LNCAP (cell line): ENCODE results near the gene FAM131A.

Source experiments
- TF ChIP-seq, protein P1 (sequence below): fragments of 450-650 bp; IDR thresholded peaks from 2 replicates; pipeline ENCODE4 v1.5.1; 2017; ENCODE audit warnings: mild to moderate bottlenecking

FAM131A gene

DNA sequence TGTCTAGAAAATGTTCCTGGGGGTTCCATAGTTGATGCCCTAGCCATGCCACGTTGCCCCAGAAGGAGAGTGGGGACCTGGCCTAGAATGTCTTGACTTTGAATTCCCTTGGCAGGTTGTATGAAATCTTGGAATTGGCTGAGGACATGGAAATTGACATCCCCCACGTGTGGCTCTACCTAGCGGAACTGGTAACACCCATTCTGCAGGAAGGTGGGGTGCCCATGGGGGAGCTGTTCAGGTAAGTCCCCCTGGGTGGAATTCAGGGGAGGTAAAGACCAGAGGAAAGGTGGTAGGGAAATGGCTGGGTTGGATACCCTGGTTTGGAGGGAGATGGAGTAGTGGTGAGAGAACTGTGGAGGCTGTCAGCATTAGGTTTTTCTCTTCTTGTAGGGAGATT, 8.9 kb upstream of the FAM131A start:
- TF ChIP-seq, protein P1, sequence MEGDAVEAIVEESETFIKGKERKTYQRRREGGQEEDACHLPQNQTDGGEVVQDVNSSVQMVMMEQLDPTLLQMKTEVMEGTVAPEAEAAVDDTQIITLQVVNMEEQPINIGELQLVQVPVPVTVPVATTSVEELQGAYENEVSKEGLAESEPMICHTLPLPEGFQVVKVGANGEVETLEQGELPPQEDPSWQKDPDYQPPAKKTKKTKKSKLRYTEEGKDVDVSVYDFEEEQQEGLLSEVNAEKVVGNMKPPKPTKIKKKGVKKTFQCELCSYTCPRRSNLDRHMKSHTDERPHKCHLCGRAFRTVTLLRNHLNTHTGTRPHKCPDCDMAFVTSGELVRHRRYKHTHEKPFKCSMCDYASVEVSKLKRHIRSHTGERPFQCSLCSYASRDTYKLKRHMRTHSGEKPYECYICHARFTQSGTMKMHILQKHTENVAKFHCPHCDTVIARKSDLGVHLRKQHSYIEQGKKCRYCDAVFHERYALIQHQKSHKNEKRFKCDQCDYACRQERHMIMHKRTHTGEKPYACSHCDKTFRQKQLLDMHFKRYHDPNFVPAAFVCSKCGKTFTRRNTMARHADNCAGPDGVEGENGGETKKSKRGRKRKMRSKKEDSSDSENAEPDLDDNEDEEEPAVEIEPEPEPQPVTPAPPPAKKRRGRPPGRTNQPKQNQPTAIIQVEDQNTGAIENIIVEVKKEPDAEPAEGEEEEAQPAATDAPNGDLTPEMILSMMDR = no peak

DNA sequence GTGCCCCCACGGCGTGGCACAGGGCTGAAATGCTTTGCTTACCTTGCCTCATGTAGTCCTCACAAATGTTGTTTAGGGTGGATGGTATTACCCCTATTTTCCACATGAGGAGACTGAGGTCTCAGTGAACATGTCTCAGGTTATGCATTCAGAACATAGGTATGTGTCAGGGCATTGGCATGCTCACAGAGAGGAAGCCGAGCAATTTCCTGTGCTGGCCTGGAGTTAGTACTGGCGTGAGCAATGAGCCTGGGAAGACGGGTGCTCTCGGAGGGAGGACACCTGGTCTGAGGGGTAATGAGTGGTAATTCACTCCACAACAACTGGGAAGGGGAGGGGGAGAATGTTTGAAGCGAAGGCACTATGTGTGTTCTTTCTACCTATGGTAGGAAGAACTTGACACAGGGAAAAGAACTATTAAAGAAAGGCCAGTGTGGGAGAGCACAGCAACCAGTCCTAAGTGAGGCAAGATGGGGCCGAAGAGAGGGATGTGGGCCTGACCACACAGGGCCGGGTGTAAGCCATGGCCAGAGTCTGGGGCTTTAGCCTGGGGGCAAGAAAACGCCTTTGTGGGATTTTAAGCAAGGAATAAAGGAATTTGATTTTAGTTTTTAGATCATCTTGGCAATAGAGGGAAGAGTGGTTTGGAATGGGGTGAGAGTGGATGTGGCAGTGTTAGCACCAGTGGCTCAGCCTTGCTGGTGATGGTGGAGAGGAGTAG, 4.9 kb upstream of the FAM131A start:
- TF ChIP-seq, protein P1 = no peak

DNA sequence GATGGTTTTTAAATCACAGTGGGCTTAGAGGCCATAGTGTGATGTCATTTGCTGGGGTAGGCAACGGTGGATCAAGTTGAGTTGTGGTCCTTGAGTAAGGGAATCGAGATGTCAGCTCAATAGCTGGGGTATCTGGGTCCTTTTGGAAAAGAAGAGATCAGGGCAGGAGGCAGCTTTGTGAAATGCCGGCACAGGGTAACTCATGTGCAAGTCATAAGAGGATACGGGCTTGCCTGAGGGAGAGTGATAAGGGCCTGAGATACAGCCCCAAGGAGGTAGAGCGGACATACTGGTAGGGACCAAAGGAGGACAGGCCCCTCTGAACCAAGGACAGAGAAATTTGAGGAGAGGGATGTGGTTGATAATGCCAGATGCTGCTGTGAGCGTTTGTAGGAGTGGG, 4.2 kb upstream of the FAM131A start:
- TF ChIP-seq, protein P1 = no peak

DNA sequence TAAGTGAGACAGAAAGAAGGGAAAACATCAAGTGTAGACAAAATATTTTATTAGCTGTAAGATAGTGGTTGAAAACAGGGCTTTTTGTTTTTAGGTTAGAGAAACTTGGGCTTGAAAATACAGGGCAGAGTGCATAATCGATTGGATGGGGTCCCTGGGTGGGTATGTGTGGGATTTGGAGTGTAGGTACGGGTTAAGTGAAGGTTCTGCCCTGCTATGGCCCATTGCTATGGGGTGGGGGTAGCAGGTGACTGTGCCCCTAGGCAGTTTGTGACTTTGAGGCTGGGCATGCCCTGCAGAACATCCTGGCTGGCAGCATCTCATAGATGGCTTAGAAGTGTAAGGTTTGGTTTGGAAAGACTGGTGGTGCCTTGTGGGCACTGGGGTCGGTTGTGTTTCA, 3.7 kb upstream of the FAM131A start:
- TF ChIP-seq, protein P1 = no peak

DNA sequence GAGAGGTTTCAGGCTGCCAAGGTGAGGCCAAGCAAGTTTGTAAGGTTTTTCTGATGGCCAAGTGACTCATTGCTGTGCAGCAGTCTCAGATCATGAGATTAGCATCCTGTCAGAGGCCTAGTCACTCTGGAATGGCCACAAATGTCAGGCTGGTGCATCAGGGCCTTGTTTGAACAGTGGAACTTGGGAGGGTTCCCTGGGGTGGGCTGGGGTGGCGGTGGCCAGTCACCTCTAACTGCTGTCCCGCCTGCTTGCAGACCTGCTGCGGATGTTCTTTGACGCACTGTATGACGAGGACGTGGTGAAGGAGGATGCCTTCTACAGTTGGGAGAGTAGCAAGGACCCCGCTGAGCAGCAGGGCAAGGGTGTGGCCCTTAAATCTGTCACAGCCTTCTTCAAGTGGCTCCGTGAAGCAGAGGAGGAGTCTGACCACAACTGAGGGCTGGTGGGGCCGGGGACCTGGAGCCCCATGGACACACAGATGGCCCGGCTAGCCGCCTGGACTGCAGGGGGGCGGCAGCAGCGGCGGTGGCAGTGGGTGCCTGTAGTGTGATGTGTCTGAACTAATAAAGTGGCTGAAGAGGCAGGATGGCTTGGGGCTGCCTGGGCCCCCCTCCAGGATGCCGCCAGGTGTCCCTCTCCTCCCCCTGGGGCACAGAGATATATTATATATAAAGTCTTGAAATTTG, 2.8 kb upstream of the FAM131A start:
- TF ChIP-seq, protein P1 = no peak

DNA sequence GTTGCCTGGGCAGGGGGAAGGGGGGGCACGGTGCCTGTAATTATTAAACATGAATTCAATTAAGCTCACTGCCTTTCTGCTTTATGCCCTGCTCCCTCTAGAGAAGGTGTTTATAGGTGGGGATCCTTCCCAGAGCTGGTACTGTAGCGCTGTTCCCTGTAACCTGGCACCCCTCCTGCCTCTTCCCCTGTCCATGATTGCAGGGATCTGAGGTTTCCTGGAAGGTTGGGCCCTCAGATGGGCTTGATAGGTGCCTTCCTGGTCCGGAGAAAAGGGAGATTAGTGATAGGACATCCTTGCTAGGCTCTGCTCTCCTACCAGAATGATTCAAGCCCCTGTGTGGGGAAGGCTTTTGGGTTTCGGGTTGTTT, 2.1 kb upstream of the FAM131A start:
- TF ChIP-seq, protein P1 = no peak

DNA sequence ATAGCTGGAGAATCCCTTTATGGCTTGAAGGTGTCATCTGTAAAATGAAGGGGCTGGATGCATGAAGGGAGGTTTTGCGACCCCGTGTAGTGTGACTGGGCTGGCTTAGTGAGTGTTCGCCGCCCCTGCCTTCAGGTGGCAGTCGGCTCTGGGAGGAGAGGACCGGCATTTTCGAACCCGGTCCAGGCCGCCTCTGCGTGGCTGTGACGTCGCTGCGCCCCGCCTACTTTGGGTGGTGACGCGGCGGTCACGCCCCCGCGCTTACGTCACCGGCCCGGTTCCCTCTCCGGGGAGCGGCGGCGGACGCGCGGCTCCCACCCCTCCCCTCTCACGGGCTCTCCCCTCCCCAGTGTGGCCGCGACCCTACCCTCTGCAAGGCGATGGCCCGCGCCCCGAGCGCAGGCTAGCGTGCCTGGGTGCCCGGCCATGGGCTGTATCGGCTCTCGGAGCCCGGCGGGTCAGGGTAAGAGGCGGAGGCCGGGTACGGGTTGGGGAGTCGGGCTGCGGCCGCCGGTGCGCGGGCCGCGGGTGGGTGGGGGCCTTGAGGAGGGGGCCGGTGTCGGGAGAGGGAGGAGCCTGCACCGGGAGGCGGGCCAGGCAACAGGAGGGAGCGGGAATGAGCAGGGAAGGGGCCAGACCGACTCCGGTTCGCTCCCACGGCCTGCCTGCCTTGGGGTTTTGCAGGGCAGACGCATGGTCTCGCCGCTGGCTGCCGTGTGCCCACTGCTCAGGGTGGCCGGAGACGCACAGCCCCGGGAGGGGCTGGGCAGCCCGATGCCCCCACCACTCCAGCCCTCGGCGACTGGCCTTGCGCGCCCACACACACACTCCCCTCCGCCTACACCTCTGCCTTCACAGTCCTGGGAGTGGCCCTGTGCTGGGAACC, 1.5 kb upstream of the FAM131A start:
- TF ChIP-seq, protein P1 = no peak
